Activated naive CD4-positive, alpha-beta T cell (primary cell): ENCODE data around the gene CDK5RAP2.
"Not testable (repeated sequence)": the region's sequence is repeated elsewhere in the genome, so short reads cannot be mapped to it uniquely, and the experiment has no call there.

ENCODE experiments used
- DNase-seq, 4 experiments: peaks; one replicate each; lab custom pipeline; 2025; lab: John Stamatoyannopoulos, UW

Gene CDK5RAP2

GRCh38 chr9:120465685-120466407 is 114.1 kb downstream of the CDK5RAP2 start:
- DNase-seq, result no peak

- no peak for DNase-seq
These were observed 115.0 kb downstream of the CDK5RAP2 start for GRCh38 chr9:120464887-120465421.

GRCh38 chr9:120464176-120464886 is 115.6 kb downstream of the CDK5RAP2 start:
- DNase-seq, result no peak

- no peak for DNase-seq
These were observed 116.2 kb downstream of the CDK5RAP2 start for GRCh38 chr9:120463765-120464164.

- DNase-seq, result not testable (repeated sequence)
These were observed 118.3 kb downstream of the CDK5RAP2 start for GRCh38 chr9:120461677-120462076.

- no peak for DNase-seq
These were observed 123.7 kb downstream of the CDK5RAP2 start for GRCh38 chr9:120456218-120456617.

GRCh38 chr9:120454467-120454866 is 125.5 kb downstream of the CDK5RAP2 start:
- no peak for DNase-seq

GRCh38 chr9:120453792-120454191 is 126.2 kb downstream of the CDK5RAP2 start:
- no peak for DNase-seq

GRCh38 chr9:120452631-120453030 is 127.3 kb downstream of the CDK5RAP2 start:
- no peak for DNase-seq

- no peak for DNase-seq
These were observed 129.1 kb downstream of the CDK5RAP2 start for GRCh38 chr9:120450916-120451315.

GRCh38 chr9:120449566-120449965 is 130.4 kb downstream of the CDK5RAP2 start:
- no peak for DNase-seq

- DNase-seq, result no peak
These were observed 131.9 kb downstream of the CDK5RAP2 start for GRCh38 chr9:120447959-120448500.

- no peak for DNase-seq
These were observed 133.3 kb downstream of the CDK5RAP2 start for GRCh38 chr9:120446671-120447070.

GRCh38 chr9:120443976-120444375 is 136.0 kb downstream of the CDK5RAP2 start:
- DNase-seq, result no peak

- no peak for DNase-seq
These were observed 136.5 kb downstream of the CDK5RAP2 start for GRCh38 chr9:120443489-120443888.

- DNase-seq, result no peak
These were observed 137.5 kb downstream of the CDK5RAP2 start for GRCh38 chr9:120442308-120442995.

- DNase-seq, result no peak
These were observed 138.3 kb downstream of the CDK5RAP2 start for GRCh38 chr9:120441426-120442307.

- no peak for DNase-seq
These were observed 139.2 kb downstream of the CDK5RAP2 start for GRCh38 chr9:120440791-120441190.

GRCh38 chr9:120439926-120440325 is 140.0 kb downstream of the CDK5RAP2 start:
- no peak for DNase-seq

- DNase-seq, result no peak
These were observed 141.0 kb downstream of the CDK5RAP2 start for GRCh38 chr9:120438836-120439546.

- no peak for DNase-seq
These were observed 141.9 kb downstream of the CDK5RAP2 start for GRCh38 chr9:120438111-120438510.
